Measurements from ENCODE around the gene IL18.
A peak's percentile ranks its signal among the peaks of the same experiment; 100 is the strongest.
"Not testable (repeated sequence)": the region's sequence is repeated elsewhere in the genome, so short reads cannot be mapped to it uniquely, and the experiment has no call there.

Gene IL18

GRCh38 chr11:112200252-112200651 is 36.4 kb upstream of the IL18 start:
- no peak for DNase-seq (ENCODE audit: low read depth)
- TF ChIP-seq CTCF (conservative IDR thresholded peaks at IDR 0.05; ENCODE audit: control insufficient read depth, insufficient read depth, low read depth, low read length) = no peak
- H3K4me3 ChIP-seq (ENCODE audit: control insufficient read depth, low read depth, low read length) = no peak overlapping the region

GRCh38 chr11:112199101-112199500 is 35.2 kb upstream of the IL18 start:
- DNase-seq (ENCODE audit: low read depth); H3K4me3 ChIP-seq (ENCODE audit: control insufficient read depth, low read depth, low read length): not testable (repeated sequence)

GRCh38 chr11:112196519-112197087 is 32.7 kb upstream of the IL18 start:
- H3K4me3 ChIP-seq (ENCODE audit: control insufficient read depth, low read depth, low read length) = no peak overlapping the region
- DNase-seq (ENCODE audit: low read depth) = no peak
- TF ChIP-seq CTCF (conservative IDR thresholded peaks at IDR 0.05; ENCODE audit: control insufficient read depth, insufficient read depth, low read depth, low read length) = no peak

- TF ChIP-seq CTCF (conservative IDR thresholded peaks at IDR 0.05; ENCODE audit: control insufficient read depth, insufficient read depth, low read depth, low read length) = no peak
- DNase-seq (ENCODE audit: low read depth) = peak; percentile 12
- H3K4me3 ChIP-seq (ENCODE audit: control insufficient read depth, low read depth, low read length) = no peak overlapping the region
These were observed 32.1 kb upstream of the IL18 start for GRCh38 chr11:112195951-112196351.

- not testable (repeated sequence) for H3K4me3 ChIP-seq (ENCODE audit: control insufficient read depth, low read depth, low read length)
- DNase-seq (ENCODE audit: low read depth) = peak; percentile 8
These were observed 31.2 kb upstream of the IL18 start for GRCh38 chr11:112195113-112195512.

- no peak for TF ChIP-seq CTCF (conservative IDR thresholded peaks at IDR 0.05; ENCODE audit: control insufficient read depth, insufficient read depth, low read depth, low read length)
- DNase-seq (ENCODE audit: low read depth) = no peak
- H3K4me3 ChIP-seq (ENCODE audit: control insufficient read depth, low read depth, low read length) = no peak overlapping the region
These were observed 22.4 kb upstream of the IL18 start for GRCh38 chr11:112186304-112186703.

GRCh38 chr11:112185883-112186282 is 22.0 kb upstream of the IL18 start:
- no peak for DNase-seq (ENCODE audit: low read depth)
- TF ChIP-seq CTCF (conservative IDR thresholded peaks at IDR 0.05; ENCODE audit: control insufficient read depth, insufficient read depth, low read depth, low read length) = no peak
- H3K4me3 ChIP-seq (ENCODE audit: control insufficient read depth, low read depth, low read length) = no peak overlapping the region

GRCh38 chr11:112182867-112183266 is 19.0 kb upstream of the IL18 start:
- no peak for TF ChIP-seq CTCF (conservative IDR thresholded peaks at IDR 0.05; ENCODE audit: control insufficient read depth, insufficient read depth, low read depth, low read length)
- no peak for DNase-seq (ENCODE audit: low read depth)
- no peak overlapping the region for H3K4me3 ChIP-seq (ENCODE audit: control insufficient read depth, low read depth, low read length)

Measured in fibroblast of mammary gland (primary cell).